ENCODE measurements around the gene TRIM6.
"Not testable (repeated sequence)": the region's sequence is repeated elsewhere in the genome, so short reads cannot be mapped to it uniquely, and the experiment has no call there.

The TRIM6 gene, protein sequence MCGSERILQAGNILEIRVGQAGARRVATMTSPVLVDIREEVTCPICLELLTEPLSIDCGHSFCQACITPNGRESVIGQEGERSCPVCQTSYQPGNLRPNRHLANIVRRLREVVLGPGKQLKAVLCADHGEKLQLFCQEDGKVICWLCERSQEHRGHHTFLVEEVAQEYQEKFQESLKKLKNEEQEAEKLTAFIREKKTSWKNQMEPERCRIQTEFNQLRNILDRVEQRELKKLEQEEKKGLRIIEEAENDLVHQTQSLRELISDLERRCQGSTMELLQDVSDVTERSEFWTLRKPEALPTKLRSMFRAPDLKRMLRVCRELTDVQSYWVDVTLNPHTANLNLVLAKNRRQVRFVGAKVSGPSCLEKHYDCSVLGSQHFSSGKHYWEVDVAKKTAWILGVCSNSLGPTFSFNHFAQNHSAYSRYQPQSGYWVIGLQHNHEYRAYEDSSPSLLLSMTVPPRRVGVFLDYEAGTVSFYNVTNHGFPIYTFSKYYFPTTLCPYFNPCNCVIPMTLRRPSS

DNA sequence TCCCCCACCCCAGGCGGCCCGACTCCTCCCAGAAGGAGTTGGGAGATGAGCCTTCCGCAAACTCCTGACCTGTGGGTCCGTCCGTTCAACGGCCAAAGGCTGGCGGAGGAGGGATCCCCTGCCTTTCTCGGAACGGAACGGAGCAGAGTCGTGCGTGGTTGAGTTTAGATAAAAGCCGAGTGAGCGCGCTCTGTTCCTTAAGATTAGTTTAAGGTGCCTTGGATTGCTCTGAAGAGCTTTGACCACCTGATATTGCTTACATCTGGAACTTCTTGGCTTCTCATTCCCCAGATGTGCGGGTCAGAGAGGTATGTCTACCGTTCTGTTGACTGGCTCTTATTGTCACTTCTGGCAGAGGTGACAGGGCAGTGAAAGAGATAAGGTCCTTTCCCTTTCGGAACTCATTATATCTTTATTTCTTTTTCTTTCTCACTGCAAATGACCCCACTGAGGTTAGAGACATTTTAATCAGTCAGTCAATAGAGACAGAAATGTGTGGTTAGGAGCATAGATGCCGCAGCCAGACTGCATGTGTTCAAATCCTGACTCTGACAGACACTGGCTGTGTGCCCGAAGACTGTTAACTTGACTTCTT, at the start of gene TRIM6:
TRIM6 (plus strand) TSS at position 31 of the 595 bp plus-strand sequence; CDS start at position 292, 261 bp downstream.
- FAIRE-seq: no peak

DNA sequence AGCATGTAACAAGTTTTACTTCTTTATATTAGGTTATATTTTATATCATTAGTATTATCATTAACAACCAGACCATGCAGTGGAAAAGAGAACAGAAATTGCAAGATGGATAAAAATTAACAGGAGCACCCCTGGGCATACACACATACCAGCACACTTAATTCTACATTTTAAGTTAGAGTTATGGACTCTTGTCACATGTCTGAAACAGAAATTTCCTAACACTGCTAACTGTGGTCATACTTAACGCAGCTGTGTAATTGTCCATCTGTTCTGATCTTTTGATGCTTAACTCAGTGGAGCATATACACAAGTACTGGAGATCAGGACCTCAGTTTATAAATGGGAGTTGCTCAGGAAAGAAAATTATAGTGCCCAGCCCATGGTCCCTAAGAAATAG, 48.5 kb upstream of the TRIM6 start:
- FAIRE-seq: no peak

DNA sequence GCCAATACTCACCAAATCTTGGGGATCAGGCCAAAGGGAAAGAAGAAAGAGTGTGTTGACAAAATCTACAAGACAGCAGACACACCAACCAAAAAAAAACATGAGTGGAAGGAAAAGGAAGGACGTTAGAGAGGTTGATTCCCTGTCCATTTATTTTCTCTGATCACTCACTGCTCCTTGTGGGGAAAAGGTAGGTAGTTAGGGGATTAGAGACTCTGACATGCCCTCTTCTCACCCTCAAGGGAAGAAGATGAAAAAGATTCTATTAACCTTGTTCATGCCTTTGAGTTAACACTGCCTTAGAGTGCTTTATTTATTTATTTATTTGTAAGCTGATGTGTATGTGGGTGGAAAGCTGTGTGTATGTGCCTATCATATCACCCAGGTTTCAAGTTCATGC, 48.0 kb upstream of the TRIM6 start, which contains the start of gene OR52H1:
OR52H1 (minus strand) TSS at position 101 of the 400 bp plus-strand sequence. CDS start 3,035 bp downstream, outside the sequence.
- FAIRE-seq: no peak

DNA sequence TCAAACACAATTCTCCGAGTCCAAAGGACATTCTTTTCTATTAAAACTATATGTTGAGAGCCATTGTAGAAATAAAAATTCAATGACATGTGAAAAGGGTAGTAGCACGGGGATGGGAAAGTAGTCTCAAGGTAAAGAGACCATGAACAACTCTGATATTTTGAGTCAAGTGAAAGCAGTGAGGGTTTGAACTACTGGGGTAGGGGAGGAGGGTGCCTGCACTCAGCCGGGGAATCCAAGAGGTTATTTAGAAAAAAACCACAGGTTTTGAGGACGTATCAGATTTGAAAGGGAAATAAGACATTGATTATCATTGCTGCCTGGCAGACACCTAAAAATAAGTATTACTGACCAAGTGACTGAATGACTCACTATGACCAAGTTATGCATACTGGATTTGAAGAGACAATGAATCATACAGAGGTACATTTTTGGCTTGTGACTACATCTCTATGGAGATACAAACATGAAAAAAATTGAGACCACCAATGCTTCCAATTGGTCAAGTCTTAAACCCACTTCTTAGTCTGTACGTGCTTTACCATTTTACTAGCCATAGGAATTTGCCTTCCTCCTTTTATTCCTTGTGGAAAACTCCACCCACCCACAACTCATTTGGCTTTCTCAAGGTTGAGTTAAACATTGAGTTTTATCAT, 45.9 kb upstream of the TRIM6 start:
- FAIRE-seq: no peak

DNA sequence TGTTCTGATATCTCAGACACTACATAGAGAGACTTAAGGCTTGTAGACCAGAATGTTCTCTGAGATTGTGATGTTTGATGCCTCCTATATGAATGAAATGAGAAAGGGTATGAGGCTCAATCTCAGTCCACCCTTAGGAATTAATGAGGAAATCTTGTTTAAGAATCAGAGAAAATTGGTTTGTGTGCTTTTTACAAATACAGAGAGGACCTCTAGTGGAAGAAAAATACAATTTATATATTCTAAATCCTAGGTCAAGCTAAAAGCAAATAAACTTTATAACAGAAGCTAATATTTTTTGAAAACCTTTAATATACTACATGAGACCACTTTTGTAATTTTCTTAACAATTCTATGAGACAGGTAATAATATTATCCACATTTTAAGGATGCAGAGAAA, 43.1 kb upstream of the TRIM6 start:
- FAIRE-seq: no peak

DNA sequence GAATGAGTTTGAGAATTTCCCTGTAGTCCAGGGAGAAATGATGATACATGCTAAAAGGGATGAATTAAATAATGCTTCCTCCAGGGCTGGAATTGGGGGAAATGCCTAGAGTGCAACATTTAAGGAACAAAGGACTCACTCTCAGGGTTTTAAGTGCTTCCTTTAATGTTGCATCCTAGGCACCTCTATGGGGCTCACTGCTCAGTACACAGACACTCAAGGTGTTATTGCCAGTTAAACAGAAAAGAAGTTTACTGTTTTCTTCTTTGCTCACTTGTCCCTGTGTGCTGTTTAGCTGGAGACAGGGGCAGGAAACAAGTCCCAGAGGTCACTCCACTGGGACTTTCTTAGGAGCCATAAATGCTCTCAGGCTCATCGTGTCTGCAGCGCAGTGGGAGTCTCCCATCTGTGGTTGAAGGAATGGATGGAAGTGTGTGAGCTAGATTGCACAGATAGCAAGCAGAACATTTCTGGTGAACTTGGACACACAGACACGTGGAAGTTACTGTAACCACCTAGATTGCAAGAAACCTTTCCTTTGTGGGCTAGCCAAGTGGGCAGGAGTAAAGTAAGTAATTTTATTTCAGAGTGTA, 39.7 kb upstream of the TRIM6 start:
- no peak for FAIRE-seq

DNA sequence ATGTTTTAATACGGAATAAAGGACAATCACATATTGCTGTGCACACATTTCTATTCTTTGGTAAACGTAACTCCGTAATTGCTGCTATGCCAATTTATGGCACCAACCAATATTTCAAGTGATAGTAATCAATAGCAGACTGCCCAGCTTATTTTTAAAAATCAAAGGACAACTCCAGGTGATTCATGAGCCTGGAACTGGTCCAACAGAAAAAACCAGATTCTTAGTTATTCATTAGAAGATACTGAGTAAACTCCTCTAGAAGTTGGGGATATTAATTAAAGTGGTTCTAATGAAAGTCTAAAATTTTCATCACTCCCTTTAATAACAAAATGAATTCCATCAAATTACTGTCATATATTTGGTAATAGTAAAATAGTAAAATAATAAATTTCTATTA, 38.7 kb upstream of the TRIM6 start:
- no peak for FAIRE-seq

DNA sequence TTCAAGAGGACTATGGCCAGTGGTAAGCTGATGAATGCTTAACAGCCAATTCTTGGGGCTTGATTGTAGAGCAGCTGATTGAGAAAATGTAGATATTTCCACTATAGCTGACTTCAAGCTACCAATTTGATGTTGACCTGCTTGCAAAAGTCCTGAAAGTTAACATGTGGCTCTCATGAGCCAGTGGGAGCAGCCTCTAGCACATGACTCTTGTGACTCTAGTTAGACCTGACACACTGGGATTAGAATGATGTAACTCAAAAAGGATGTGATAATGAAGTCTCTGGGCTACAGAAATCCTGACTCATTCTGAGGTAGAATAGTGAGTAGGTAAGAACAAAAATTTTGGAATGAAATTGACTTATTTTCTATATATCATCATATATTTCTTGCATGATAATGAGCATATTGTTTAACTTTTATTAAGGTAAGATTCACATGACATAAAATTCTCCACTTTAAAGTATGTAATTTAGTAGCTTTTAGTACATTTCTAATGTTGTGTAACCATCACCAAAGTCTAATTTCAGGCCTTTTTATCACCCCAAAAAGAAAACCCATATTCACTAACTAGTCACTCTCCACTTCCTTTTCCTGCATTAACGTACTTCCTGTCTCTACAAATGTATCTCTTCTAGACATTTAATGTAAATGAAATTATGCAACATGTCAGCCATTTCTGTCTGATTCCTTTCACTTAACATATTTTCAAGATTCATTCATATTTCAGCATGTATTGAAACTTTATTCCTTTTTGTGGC, 32.0 kb upstream of the TRIM6 start:
- no peak for FAIRE-seq

DNA sequence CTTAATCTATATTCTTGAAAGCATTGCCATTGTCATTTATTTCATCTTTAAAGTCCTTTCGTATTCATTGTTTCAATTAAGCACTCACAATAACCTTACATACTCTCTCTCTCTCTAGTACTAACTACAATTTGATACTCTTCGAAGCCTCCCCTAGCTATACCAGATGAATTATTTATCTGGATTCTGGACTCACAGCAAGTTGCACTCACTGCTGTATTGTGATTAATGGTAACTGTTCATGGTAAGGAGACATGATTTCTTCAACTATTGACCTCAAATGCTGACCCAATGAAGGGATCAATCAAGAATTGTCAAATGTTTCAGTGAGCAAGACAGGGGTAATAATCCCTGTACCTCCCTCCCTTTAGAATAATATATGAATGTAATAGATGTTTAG, 21.8 kb upstream of the TRIM6 start:
- no peak for FAIRE-seq

DNA sequence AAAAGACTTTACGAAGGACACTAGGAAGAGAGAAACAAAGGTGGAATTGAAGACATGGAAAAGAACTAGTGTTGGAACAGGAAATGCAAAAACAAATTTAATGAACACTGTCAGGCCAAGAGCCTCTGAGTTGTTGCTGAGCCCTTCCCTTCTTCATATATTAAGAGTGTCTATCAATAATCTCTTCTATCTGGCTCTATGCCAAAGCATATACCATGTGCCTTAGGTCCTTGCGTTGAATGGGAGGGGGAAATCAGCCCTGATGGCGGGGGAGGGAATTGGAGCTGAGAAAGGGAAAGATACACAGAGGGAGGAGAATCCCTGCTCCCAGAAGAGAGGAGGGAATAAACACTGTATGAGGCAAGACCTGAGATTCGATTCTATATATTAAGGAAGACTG, 21.3 kb upstream of the TRIM6 start:
- no peak for FAIRE-seq

DNA sequence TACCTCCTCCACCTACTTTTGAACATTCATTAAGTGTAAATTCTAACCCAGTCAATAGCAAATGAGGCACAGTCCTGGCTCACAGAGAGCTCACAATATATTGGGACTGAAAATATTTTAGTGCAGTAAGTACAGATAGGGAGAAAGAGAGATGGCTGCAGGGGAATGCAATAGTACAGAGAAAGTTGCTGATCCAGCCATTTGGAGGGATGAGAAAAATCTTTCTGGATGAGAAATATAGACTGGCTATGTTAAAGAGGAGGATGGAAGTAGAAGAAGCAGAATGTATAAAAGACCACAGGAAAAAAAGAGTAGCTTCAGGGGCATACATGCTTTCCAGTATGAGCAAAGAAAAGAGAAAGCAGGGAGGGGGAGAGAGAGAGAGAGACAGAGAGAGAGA, 19.3 kb upstream of the TRIM6 start:
- FAIRE-seq: no peak

DNA sequence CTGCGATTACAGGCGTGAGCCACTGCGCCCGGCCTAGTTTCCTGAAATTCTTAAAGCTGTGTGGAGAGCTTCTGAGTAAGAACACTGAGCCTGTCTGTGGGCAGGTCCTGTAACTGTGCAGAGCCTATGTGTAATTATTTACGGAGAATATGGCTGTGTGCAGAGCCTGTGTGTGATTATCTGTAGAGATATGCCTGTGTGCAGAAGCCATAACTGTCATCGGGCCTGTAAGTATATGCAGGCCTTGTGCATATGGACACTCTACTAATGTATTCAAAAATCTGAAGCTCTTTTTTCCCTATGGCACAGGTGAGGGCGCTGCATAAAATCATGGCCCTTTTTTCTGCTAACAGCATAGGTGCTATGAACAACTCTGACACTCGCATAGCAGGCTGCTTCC, 15.9 kb upstream of the TRIM6 start, which contains the start of gene OR52B6:
OR52B6 (plus strand) TSS at position 301 of the 400 bp plus-strand sequence; CDS start at position 301, 0 bp downstream.
- no peak for FAIRE-seq

DNA sequence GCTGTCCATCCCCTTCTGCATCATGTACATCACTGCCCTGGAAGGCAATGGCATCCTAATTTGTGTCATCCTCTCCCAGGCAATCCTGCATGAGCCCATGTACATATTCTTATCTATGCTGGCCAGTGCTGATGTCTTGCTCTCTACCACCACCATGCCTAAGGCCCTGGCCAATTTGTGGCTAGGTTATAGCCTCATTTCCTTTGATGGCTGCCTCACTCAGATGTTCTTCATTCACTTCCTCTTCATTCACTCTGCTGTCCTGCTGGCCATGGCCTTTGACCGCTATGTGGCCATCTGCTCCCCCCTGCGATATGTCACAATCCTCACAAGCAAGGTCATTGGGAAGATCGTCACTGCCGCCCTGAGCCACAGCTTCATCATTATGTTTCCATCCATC, 15.4 kb upstream of the TRIM6 start:
- no peak for FAIRE-seq

DNA sequence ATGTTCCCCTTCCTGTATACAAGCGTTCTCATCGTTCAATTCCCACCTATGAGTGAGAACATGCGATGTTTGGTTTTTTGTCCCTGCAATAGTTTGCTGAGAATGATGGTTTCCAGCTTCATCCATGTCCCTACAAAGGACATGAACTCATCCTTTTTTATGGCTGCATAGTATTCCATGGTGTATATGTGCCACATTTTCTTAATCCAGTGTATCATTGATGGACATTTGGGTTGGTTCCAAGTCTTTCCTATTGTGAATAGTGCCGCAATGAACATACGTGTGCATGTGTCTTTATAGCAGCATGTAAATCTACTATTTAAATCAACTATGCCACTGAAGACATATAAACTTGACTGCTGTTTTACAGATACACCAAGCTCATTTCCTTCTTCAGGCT, 12.0 kb upstream of the TRIM6 start:
- not testable (repeated sequence) for FAIRE-seq

DNA sequence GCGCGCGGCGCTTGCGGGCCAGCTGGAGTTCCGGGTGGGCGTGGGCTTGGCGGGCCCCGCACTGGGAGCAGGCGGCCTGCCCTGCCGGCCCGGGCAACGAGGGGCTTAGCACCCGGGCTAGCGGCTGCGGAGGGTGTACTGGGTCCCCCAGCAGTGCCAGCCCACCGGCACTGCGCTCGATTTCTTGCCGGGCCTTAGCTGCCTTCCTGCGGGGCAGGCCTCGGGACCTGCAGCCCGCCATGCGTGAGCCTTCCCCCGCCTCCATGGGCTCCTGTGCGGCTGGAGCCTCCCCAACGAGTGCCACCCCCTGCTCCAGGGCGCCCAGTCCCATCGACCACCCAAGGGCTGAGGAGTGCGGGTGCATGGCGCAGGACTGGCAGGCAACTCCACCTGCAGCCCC, 6.5 kb upstream of the TRIM6 start:
- FAIRE-seq: not testable (repeated sequence)

DNA sequence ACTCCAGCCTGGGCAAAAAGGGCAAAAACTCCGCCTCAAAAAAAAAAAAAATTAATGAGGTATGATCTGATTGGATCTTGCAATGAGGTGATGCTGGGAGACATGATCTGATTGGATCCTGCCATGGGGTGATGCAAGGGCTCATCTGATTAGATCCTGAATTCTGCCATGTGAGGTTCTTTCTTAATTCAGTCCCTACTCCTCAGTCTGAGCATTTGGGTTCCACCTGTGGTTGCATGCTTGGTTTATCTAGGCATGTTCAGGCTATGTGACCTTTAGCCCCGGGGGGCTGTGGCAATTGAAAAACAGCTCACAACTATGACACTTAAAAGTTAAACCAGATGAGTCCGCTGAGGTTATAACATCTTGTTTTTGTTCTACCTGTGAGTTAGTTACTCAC, 4.8 kb upstream of the TRIM6 start:
- FAIRE-seq: no peak

DNA sequence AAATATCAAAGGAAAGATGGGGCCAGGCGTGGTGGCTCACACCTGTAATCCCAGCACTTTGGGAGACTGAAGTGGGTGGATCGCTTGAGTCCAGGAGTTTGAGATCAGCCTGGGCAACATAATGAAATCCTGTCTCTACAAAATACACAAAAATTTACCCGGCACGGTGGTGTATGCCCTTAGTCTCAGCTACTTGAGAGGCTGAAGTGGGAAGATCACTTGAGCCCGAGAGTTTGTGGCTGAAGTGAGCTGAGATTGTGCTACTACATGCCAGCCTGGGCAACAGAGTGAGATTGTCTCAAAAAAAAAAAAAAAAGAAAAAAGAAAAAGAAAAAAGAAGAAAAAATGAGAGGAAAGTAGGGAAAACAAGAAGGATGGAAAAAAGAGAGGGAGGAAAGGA, 3.8 kb upstream of the TRIM6 start:
- FAIRE-seq: no peak

DNA sequence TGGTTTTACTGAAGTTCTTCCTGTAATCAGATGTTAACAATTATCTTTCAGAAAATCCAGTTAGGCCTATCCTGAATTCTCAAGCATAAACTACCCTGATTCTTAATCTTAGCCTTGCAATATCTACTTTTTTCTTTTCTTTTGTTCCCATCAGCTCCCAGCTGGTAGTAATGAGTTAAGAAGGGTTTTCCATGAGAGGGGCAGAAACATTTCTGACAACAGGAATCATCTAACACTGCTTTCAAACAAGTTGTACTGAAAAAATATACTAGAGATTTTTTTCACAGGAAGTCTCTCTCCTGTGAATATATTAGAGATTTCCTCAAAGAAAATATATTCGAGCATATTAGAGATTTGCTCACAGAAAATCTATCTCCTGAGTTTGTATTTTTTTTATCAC, 3.3 kb upstream of the TRIM6 start:
- FAIRE-seq: no peak

DNA sequence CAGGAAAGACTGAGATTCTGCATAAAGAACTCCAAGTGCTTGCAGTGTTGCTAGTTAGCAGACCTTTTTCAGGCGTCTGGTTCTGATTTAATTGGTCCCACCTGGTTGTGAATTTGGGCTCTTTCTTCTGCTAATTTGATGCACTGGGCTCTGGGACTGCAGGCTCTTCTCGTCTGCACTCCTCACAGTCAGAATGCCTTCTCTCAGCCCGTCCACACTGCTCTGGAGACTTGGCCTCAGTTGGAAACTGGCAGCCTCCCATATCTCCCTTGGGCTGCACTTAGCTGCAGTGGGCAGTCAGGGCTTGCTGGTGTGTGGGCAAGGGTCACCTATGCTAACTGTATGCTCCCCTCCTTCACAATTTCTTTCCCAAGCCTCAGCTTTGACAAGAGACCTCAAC, 1.5 kb downstream of the TRIM6 start:
- no peak for FAIRE-seq

DNA sequence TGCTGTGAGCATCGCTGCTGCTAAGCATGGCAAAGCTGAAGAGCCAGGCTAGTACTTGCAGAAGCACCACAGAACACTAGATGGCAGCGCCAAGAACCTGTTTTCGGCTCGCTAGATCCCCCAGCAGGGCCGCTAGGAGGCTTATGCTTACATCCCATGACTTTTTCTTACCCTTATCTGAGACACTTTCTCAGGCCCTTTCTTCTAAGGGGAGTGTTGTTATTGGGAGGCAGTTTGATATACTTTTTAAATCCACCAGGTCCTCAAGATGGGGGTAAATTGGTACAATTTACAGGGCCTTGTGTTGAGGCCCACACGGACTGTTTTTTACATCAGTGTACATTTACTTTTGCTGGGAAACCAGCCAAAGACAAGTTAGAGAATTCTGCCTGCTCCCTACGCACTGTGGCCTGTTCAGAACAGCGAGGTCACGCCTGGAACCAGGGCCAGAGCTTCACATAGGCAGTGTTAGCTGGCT, 4.0 kb downstream of the TRIM6 start:
- no peak for FAIRE-seq

DNA sequence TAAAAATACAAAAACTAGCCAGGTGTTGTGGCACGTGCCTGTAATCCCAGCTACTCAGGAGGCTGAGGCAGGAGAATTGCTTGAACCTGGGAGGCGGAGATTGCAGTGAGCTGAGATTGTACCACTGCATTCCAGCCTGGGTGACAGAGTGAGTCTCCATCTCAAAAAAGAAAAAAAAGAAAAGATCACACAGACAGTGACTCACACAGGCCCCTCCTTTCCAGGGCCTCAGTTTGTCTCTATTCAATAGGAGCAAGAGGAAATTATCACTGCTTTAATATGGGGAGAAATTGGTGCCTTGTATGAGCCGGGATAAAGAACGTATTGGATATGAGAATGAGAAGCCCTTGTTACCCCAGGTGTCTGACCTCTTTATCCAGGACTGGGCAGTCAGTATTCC, 6.4 kb downstream of the TRIM6 start:
- not testable (repeated sequence) for FAIRE-seq

DNA sequence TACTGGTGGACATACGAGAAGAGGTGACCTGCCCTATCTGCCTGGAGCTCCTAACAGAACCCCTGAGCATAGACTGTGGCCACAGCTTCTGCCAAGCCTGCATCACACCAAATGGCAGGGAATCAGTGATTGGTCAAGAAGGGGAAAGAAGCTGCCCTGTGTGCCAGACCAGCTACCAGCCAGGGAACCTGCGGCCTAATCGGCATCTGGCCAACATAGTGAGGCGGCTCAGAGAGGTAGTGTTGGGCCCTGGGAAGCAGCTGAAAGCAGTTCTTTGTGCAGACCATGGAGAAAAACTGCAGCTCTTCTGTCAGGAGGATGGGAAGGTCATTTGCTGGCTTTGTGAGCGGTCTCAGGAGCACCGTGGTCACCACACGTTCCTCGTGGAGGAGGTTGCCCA, 6.9 kb downstream of the TRIM6 start:
- FAIRE-seq: no peak

Measured in endometrium (tissue), 2 donors.